SK-MEL-5 (cell line): ENCODE measurements around the gene SLC26A2. TPM values are rescaled to one million over a fixed set of nuclear protein-coding genes. Genes with fewer than 3 reads are reported as not detected.
A peak's percentile ranks its signal among the peaks of the same experiment; 100 is the strongest.

Experiments
- DNase-seq: peaks from one replicate; pipeline ENCODE4 v3.0.0-alpha.2; 2016; ENCODE audit warnings: low read depth, low spot score
- in situ Hi-C: cut with HindIII; loops from 2 replicates; pipeline ENCODE4 v1.10.0; 2016; ENCODE audit warnings: low sequenced_read_pairs, high pct_unique_total_duplicates, low pct_unique_long_range_greater_than_20kb
- total RNA-seq: library from RNA; depleted of rRNA; stranded (reverse); fragments of >200 nt; shearing (Covaris generic); gene quantifications from 2 replicates; pipeline ENCODE4 v1.2.3, GENCODE V29; 2014

Gene SLC26A2
- total RNA-seq, 1 experiment from 2014 or later, result 173 TPM

DNA sequence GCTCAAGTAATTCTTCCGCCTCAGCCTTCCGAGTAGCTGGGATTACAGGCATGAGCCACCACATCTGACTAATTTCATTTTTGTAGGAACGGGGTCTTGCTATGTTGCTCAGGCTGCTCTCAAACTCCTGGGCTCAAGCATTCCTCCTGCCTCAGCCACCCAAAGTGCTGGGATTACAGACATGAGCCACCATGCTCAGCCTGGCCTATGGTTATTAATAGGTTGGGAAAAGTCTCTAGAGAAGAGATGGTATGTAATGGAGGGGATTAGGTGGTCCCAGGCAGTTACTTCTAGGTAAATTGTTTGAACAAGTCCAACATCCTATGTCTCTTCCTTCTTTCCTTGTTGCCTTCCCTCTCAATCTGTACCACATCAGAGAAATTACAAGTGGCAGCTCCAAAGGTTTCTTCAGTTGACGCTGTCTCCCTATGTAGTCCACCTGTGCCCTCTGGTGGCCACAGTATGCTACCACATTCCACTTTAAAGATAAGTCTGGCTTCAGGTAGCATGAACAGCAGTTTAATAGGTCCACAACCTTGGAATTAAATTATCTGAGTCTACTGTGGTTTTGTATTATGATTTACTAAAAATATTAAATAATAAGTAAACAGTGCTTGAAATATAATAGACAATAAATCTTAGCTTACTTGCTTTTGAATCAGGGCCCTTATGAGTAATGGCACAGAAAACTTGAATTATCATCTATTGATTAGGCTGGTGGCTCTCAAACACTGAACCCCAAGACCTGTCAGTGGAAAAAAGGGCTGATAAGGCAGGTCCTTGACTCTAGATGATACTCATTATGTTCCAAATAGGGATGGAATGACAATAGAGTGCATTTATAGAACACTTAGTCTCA is 30.2 kb downstream of the SLC26A2 start:
- in situ Hi-C loops, result no loop called here
- DNase-seq, result peak; percentile 82

DNA sequence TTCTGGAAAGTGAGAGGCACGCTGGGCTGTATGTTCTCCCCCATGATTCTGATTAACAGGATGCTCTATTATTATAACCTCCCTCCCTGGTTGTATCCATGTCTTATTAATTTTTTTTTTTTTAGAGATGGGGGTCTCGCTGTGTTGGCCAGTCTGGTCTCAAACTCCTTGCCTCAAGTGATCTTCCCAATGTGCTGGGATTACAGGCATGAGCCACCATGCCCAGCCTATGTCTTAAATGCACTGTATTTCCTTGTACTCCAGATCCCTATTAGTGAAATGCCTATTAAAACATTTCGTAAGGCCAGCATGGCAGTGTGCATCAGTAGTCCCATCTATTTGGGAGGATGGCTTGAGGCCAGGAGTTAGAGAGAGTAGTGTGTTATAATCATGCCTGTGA is 32.9 kb downstream of the SLC26A2 start:
- no peak for DNase-seq
- in situ Hi-C loops, result no loop called here

GRCh38 chr5:149995385-149996204 is 35.0 kb downstream of the SLC26A2 start:
- in situ Hi-C loops, result no loop called here
- DNase-seq, result peak; percentile 86

DNA sequence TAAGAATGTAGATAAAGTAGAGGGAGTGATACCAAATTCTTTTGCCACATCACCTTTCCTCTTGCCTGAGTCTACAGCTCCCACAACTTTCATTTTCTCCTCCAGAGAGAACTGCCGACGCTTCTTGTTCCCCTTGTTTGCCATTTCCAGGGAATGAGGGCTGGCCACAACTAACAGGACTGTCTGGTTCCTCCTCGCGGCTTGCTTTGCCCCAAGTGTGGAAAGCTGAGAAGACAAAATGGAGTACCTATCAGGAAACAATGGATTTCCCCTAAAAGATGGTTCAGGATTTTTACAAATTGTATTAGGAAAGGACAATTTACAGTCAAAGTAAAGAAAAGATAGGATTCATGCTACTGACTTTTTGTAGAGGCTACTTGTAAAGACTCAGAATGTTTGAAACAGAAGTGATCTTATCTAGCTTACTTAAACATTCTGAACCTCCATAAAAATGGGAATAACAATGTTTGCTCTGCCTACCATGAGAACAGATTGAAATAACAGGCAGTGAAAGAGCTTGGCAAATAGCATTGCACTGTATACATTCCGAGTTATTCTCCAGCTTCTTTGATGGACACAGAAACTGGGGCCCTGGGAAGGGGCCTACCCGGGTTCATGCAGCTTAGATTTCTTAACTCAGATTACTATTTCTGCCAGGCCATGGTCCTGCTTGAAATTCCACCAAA is 35.8 kb downstream of the SLC26A2 start:
- DNase-seq, result no peak
- in situ Hi-C loops, result no loop called here

GRCh38 chr5:149998281-149998680 is 37.7 kb downstream of the SLC26A2 start:
- in situ Hi-C loops, result no loop called here
- no peak for DNase-seq

DNA sequence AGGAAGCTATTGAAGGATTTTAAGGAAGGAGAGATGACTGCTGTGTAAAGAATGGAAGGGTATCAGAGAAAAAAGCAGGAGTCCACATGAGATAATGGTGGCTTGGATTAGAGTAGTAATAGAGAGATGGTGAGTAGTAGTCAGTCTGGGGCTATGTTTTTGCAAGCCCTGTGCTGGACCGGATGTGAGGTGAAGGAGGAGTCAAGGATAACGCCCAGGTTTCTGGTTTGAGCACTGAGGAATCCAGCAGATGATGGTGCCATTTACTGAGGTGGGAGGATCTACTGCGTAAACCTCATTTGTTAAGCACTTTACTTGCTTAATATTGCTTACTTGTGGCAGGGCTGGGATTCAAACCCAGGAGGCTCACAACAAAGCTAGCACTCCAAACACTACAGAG is 38.8 kb downstream of the SLC26A2 start:
- no peak for DNase-seq
- in situ Hi-C loops, result no loop called here

- in situ Hi-C loops, result no loop called here
These were observed 39.3 kb downstream of the SLC26A2 start for GRCh38 chr5:149999866-150000255.

DNA sequence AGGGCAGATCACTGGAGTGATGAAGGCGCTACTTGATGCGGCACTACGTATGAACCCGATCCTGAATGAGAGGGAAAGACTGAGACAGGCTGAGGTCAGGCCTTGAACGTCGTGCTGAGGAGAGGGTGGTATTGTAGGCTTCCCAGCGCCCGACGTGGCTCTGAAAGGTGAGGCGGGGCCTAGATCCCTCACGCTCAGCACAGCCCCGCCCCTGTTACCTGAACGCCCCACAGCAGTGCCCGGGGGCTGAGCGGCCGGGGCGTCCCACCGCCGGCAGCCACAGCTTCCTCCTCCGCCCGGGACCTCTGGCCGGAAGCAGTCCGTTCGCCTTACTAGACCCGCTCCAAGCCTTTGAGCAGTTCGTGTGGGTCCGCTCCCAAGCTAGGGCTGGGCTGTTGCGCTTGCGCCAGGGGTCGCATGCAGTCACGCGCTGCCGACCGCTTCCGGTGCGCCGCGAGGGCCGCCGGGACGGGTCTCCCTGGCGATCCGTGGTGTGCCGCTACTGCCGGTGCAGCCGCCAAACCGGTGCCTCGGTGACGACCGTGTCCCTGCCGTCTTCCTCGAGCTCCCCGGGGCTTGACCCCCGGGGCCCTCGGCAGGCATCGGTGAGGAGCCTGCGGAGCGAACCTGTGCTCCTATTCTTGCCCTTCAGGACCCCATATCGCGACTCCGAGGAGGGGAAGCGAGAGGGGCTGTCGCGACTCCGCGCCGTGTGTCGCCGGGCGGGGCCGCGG is 39.9 kb downstream of the SLC26A2 start, which contains the start of the genes HMGXB3 and TIGD6:
Gene HMGXB3 (plus strand): TSS at position 484 of the 734 bp plus-strand sequence. CDS start 4,114 bp downstream, outside the sequence.
Gene TIGD6 (minus strand): TSS at position 399 of the 734 bp plus-strand sequence. CDS start 4,306 bp downstream, outside the sequence.
- peak; percentile 91 for DNase-seq
- in situ Hi-C loops, result no loop called here

More at GRCh38 chr5:149999866-150000255, 39.3 kb downstream of the SLC26A2 start:
- DNase-seq, result no peak

- in situ Hi-C loops, result no loop called here
These were observed 40.6 kb downstream of the SLC26A2 start for GRCh38 chr5:150000990-150001659.

GRCh38 chr5:150001660-150002486 is 41.3 kb downstream of the SLC26A2 start:
- DNase-seq, result peak; percentile 78
- in situ Hi-C loops, result no loop called here

More at GRCh38 chr5:150000990-150001659, 40.6 kb downstream of the SLC26A2 start:
- peak; percentile 12 for DNase-seq

DNA sequence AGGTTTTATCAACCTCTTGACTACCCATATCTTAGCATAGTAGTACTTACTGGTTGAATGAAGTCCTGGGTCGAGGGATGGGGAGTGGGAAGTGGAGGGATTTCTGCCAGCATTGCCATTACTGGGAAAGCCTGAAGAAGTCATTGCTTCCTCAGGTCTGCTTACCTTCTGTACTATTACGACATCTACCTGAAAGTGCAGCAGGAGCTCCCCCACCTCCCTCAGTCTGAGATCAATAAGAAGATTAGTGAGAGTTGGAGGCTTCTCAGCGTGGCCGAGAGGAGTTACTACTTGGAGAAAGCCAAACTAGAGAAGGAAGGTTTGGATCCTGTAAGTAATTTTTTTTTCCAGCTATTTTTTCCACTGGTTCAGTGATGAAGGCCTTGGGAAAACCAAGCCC is 45.8 kb downstream of the SLC26A2 start:
- no peak for DNase-seq
- in situ Hi-C loops, result no loop called here

- in situ Hi-C loops, result no loop called here
- DNase-seq, result no peak
These were observed 46.5 kb downstream of the SLC26A2 start for GRCh38 chr5:150007050-150007449.

DNA sequence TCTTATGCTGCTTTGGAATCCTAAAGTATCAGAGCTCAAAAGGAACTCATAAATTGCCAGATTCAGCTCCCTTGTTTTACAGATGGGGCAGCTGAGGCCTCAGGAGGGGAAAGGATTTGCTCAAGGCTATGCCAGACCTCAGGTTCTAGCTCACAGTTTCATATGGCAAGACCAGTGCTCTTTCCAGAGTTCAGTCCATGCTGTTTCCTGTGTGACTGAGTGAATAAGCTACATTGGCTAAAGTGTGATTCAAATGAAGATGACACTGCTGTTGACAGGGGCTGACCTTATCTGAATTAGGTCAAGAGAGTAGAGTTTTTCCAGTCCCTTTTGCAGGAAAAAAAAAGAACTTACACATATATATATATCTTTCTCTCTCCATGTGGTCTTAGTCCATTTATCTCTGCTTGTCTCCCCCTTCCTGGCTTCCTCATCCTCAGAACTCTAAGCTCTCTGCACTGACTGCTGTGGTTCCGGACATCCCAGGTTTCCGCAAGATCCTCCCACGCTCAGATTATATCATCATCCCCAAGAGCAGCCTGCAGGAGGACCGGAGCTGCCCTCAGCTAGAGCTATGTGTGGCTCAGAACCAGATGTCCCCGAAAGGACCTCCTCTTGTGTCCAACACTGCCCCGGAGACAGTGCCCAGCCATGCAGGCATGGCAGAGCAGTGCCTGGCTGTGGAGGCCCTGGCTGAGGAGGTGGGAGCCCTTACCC is 49.3 kb downstream of the SLC26A2 start:
- in situ Hi-C loops, result no loop called here

DNA sequence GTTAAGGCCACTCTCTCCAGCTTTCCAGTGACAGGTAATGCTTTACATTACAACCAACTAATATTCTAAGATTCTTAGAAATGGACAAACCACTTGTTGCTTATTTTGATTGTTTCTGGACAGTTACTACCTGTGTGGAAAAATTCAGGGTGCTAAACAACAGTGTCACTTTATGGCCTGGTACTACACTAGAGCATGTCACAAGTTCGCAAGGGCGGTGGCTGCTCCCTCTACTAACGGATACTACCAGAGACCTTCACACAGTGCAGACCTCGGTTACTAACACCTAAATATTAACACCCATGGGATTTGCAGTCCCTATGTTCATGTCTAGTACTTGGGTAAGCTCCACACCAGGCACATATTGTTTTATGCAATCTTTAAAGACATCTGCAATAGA is 53.4 kb downstream of the SLC26A2 start:
- no peak for DNase-seq
- in situ Hi-C loops, result no loop called here

More for the DNA sequence above, 49.3 kb downstream of the SLC26A2 start:
- no peak for DNase-seq

GRCh38 chr5:150014456-150014855 is 53.9 kb downstream of the SLC26A2 start:
- in situ Hi-C loops, result no loop called here
- no peak for DNase-seq
